GM13976 (cell line): Measurements from ENCODE around the gene DCD.

Source experiments
- DNase-seq: peaks from one replicate; pipeline ENCODE4 v3.0.0; 2012; ENCODE audit warnings: low spot score
- in situ Hi-C: fragments of 300-500 bp; cut with MboI; formaldehyde crosslinking; loops from one replicate; pipeline ENCODE4 v1.12.0; 2022; ENCODE audit warnings: low sequenced_read_pairs, mixed read lengths, inconsistent platforms; ENCODE audit not compliant: unreplicated experiment
- TF ChIP-seq, protein P1 (sequence below): IDR thresholded peaks from 2 replicates; pipeline ENCODE4 v1.5.1; 2012; ENCODE audit warnings: borderline replicate concordance, mild to moderate bottlenecking; ENCODE audit not compliant: insufficient read depth; ENCODE audit errors: extremely low read depth, missing control alignments, control extremely low read depth

The DCD gene

GRCh38 chr12:54605138-54605970 lies 42.8 kb downstream of the DCD start:
- in situ Hi-C loops, result no loop called here
- no peak for DNase-seq
- TF ChIP-seq, protein P1, sequence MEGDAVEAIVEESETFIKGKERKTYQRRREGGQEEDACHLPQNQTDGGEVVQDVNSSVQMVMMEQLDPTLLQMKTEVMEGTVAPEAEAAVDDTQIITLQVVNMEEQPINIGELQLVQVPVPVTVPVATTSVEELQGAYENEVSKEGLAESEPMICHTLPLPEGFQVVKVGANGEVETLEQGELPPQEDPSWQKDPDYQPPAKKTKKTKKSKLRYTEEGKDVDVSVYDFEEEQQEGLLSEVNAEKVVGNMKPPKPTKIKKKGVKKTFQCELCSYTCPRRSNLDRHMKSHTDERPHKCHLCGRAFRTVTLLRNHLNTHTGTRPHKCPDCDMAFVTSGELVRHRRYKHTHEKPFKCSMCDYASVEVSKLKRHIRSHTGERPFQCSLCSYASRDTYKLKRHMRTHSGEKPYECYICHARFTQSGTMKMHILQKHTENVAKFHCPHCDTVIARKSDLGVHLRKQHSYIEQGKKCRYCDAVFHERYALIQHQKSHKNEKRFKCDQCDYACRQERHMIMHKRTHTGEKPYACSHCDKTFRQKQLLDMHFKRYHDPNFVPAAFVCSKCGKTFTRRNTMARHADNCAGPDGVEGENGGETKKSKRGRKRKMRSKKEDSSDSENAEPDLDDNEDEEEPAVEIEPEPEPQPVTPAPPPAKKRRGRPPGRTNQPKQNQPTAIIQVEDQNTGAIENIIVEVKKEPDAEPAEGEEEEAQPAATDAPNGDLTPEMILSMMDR, result no peak

DNA sequence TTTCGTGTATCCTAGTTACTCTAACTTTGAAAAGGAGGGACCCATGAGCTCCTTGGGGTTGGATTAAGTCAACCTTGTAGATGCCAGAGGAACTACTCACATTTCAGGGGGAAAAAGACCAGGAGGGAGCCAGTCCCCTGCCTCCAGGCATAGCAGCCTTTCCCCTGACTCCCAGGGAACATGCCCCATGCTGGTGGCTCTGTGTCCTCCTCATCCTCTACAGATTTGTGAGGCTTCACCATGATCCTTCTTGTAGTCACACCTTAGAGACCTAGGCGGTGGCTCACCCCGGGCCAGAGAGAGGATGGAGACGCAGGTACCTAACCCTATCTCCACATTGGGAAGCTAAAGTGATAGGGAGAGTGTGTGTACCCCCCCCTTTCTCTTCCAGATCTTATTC lies 43.7 kb downstream of the DCD start:
- TF ChIP-seq, protein P1, result no peak
- no peak for DNase-seq
- in situ Hi-C loops, result no loop called here

- in situ Hi-C loops, result no loop called here
- DNase-seq, result no peak
- TF ChIP-seq, protein P1, result no peak
Measured at GRCh38 chr12:54603872-54604271, 44.3 kb downstream of the DCD start.

GRCh38 chr12:54603173-54603814 lies 44.9 kb downstream of the DCD start:
- TF ChIP-seq, protein P1, result peak; percentile 86
- in situ Hi-C loops, result no loop called here
- peak; percentile 77 for DNase-seq

GRCh38 chr12:54602661-54603060 lies 45.5 kb downstream of the DCD start:
- DNase-seq, result no peak
- in situ Hi-C loops, result no loop called here
- TF ChIP-seq, protein P1, result no peak

DNA sequence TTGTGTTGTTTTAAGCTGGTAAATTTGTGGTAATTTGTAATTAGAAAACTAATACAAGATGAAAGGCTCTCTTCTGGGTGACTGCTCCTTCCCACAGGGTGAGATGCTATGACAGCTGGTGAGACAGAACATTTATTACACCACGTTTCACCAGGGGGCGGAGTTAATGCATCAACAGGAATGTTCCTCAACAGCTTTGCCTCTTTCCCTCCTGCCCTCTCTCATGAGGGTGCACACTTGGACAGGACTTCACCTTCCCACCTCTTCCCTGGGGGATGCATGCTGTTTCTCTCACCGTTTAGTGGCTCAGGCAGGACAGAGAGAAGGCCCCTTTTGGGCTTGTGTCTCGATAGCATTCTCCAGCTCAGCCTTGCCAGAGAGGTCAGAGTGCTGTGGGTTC lies 46.3 kb downstream of the DCD start:
- TF ChIP-seq, protein P1, result no peak
- no peak for DNase-seq
- in situ Hi-C loops, result no loop called here
